Measurements from ENCODE around the gene NFKB2.

The NFKB2 gene

GRCh38 chr10:102396317-102396650 lies 779 bp downstream of the NFKB2 start:
- DNase-seq = no peak

- DNase-seq = no peak
Observed at GRCh38 chr10:102396730-102397151, 1.2 kb downstream of the NFKB2 start.

GRCh38 chr10:102397222-102398171 lies 2.0 kb downstream of the NFKB2 start:
- DNase-seq = no peak

- no peak for DNase-seq
Observed at GRCh38 chr10:102398172-102399020, 2.9 kb downstream of the NFKB2 start.

GRCh38 chr10:102399217-102400021 lies 3.9 kb downstream of the NFKB2 start:
- DNase-seq = peak; percentile 63

- peak; percentile 51 for DNase-seq
Observed at GRCh38 chr10:102400076-102400475, 4.6 kb downstream of the NFKB2 start.

GRCh38 chr10:102400598-102401341 lies 5.3 kb downstream of the NFKB2 start:
- no peak for DNase-seq

GRCh38 chr10:102401342-102401654 lies 5.8 kb downstream of the NFKB2 start:
- no peak for DNase-seq

GRCh38 chr10:102401735-102402511 lies 6.4 kb downstream of the NFKB2 start:
- no peak for DNase-seq

- DNase-seq = no peak
Observed at GRCh38 chr10:102402512-102402896, 7.0 kb downstream of the NFKB2 start.

- DNase-seq = no peak
Observed at GRCh38 chr10:102403115-102403514, 7.6 kb downstream of the NFKB2 start.

- no peak for DNase-seq
Observed at GRCh38 chr10:102404361-102405107, 9.0 kb downstream of the NFKB2 start.

- DNase-seq = no peak
Observed at GRCh38 chr10:102405108-102405571, 9.6 kb downstream of the NFKB2 start.

- DNase-seq = no peak
Observed at GRCh38 chr10:102405632-102406031, 10.1 kb downstream of the NFKB2 start.

- no peak for DNase-seq
Observed at GRCh38 chr10:102406815-102407214, 11.3 kb downstream of the NFKB2 start.

GRCh38 chr10:102407425-102408130 lies 12.1 kb downstream of the NFKB2 start:
- no peak for DNase-seq

GRCh38 chr10:102408131-102408727 lies 12.7 kb downstream of the NFKB2 start:
- no peak for DNase-seq

- no peak for DNase-seq
Observed at GRCh38 chr10:102408728-102409603, 13.5 kb downstream of the NFKB2 start.

All from NCI-H1105 treated with DMSO at 0.1 percent for 48 hours (cell line).